Liver (tissue), 3 donors: ENCODE results near the gene CDH20.

Experiments
- FOXA1 ChIP-seq: IDR thresholded peaks from 2 replicates; pipeline ENCODE4 v1.6.1; 2016; ENCODE audit warnings: antibody characterized with exemption
- MAX ChIP-seq: IDR thresholded peaks from 2 replicates; pipeline ENCODE4 v1.6.1; 2016; ENCODE audit warnings: antibody characterized with exemption
- SP1 ChIP-seq: IDR thresholded peaks from 2 replicates; pipeline ENCODE4 v1.6.1; 2018; ENCODE audit warnings: antibody characterized with exemption, mild to moderate bottlenecking
- TAF1 ChIP-seq: conservative IDR thresholded peaks from 2 replicates; pipeline ENCODE4 v1.6.1; 2016; ENCODE audit warnings: antibody characterized with exemption, mild to moderate bottlenecking
- YY1 ChIP-seq: IDR thresholded peaks from 2 replicates; pipeline ENCODE4 v1.6.1; 2016; ENCODE audit warnings: antibody characterized with exemption, mild to moderate bottlenecking
- ZBTB33 ChIP-seq: IDR thresholded peaks from 2 replicates; pipeline ENCODE4 v1.6.1; 2016; ENCODE audit warnings: antibody characterized with exemption
- TF ChIP-seq, protein P1 (sequence below): fragments of 150-350 bp; IDR thresholded peaks from 2 replicates; pipeline ENCODE4 v1.5.1; 2017; ENCODE audit warnings: improper control_type of control experiment, low read depth, low read length; ENCODE audit not compliant: missing input control
- donor health status: healthy.
- donor health status: healthy.

DNA sequence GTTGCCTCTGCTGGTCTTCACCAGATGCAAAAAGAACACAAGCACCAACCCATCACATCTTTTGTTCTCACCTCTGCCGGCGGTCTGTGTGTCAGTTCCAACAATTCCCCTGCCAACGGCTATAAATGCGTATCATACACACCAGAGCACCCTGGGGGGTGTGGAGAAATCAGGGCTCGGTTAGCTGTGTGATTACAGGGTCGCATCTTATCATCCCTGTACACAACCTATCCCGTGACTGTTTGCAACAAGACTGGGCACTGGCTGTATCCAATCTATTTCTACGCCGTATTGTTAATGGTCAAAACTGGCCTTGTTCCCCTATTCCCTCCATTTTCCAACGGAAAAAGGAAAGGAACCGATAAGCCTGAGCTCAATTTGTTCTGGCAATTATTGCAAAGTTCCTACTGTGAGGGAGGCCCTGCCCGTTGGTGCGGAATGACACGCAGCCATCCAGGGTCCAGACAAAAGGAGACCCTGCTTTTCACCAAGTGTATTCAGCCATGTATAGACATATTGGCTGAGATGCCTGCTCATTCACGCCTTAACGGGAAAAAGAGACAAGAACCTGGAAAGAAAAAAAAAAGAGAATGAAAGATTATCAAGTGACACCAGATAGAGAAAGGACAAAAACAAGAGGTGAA is 136.9 kb downstream of the CDH20 start:
- no peak for TF ChIP-seq ZBTB33
- TF ChIP-seq, protein P1, sequence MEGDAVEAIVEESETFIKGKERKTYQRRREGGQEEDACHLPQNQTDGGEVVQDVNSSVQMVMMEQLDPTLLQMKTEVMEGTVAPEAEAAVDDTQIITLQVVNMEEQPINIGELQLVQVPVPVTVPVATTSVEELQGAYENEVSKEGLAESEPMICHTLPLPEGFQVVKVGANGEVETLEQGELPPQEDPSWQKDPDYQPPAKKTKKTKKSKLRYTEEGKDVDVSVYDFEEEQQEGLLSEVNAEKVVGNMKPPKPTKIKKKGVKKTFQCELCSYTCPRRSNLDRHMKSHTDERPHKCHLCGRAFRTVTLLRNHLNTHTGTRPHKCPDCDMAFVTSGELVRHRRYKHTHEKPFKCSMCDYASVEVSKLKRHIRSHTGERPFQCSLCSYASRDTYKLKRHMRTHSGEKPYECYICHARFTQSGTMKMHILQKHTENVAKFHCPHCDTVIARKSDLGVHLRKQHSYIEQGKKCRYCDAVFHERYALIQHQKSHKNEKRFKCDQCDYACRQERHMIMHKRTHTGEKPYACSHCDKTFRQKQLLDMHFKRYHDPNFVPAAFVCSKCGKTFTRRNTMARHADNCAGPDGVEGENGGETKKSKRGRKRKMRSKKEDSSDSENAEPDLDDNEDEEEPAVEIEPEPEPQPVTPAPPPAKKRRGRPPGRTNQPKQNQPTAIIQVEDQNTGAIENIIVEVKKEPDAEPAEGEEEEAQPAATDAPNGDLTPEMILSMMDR, result no peak
- no peak for TF ChIP-seq YY1
- TF ChIP-seq MAX, result no peak
- TF ChIP-seq FOXA1, result no peak
- no peak for TF ChIP-seq TAF1
- TF ChIP-seq SP1, result no peak
